Measurements from ENCODE around the gene SCARF1.

Gene SCARF1

DNA sequence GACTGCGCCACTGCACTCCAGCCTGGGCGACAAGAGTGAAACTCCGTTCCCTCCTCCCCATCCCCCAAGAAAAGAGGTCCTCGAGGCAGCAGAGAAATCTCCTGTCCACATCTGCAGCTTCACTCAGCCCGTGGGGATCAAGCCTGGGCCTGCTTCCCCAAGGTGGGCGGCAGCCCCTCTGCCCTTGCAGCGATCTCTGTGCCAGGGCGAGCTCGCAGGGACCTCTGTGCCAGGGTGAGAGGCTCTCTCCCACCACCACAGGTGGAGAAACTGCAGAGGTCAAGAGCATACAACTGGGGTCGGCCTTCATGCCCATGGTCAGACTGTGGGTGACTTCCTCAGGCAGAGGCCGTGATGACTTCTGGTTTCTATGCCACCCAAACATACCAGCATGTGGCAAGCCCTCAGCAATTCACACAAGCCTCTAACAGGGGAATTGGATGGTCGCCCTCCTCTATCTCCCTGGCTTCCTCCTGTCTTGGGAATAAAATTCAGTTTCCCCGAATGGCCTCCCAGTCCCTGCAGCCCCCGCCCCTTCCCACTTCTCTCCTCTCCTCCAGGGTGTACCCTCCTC is 22.4 kb downstream of the SCARF1 start:
- Histone ChIP-seq H3K27me3 (ENCODE audit: control insufficient read depth in 1 of 2, insufficient read depth in 1 of 2, low read length in 2 of 2) (peaks cover 0 to 21% of the 10 kb centered on the region in 2 experiments), H2BK5ac (ENCODE audit: low read depth, low read length, poor library complexity, severe bottlenecking) (no peak overlapping the region), H3K36me3 (ENCODE audit: control insufficient read depth in 1 of 2, insufficient read depth in 2 of 2, low read depth in 1 of 2, low read length in 2 of 2) (peaks cover 3 to 9% of the 10 kb centered on the region in 2 experiments), H3K9me3 (ENCODE audit: control insufficient read depth, low read length) (no peaks in the 10 kb centered on the region), H3K9ac (ENCODE audit: low read length) (no peak overlapping the region), H3K27ac (ENCODE audit: low read length, poor library complexity, severe bottlenecking) (no peak overlapping the region), H4K91ac (ENCODE audit: low read length) (no peak overlapping the region), H3K4me3 (ENCODE audit: insufficient read depth in 1 of 2, low read depth in 1 of 2, low read length in 2 of 2) (no peak overlapping the region), H4K8ac (ENCODE audit: low read length) (no peak overlapping the region), H3K23ac (ENCODE audit: low read length in 2 of 2) (no peak overlapping the region), H2BK15ac (ENCODE audit: low read depth, poor library complexity, severe bottlenecking) (no peak overlapping the region), H3K79me1 (replicated peaks; ENCODE audit: low read length, poor library complexity, severe bottlenecking) (peaks cover 3% of the 10 kb centered on the region), H3K4me2 (ENCODE audit: low read length, poor library complexity, severe bottlenecking) (no peak overlapping the region), H3K4me1 (ENCODE audit: control insufficient read depth, insufficient read depth, low read depth, low read length) (peaks cover 19% of the 10 kb centered on the region), H3K4ac (ENCODE audit: low read depth in 1 of 2, low read length in 2 of 2) (no peak overlapping the region), H3K14ac (ENCODE audit: low read length in 2 of 2) (no peak overlapping the region), H2BK12ac (ENCODE audit: low read length in 2 of 2) (peak overlapping the region in 1 of 2 experiments; percentile 55), H2AK5ac (ENCODE audit: low read length, severe bottlenecking) (no peak overlapping the region), H2BK120ac (ENCODE audit: low read depth, low read length) (no peak overlapping the region), H2AFZ (ENCODE audit: low read depth, low read length) (no peak overlapping the region), H3K18ac (ENCODE audit: low read depth in 1 of 2, low read length in 2 of 2) (no peak overlapping the region)
- 97% methylated on average over 14 of the region's 14 CpGs for WGBS
- DNase-seq, result no peak

GRCh38 chr17:1621273-1621954 is 24.1 kb downstream of the SCARF1 start:
- Histone ChIP-seq H4K91ac (ENCODE audit: low read length) (peak overlapping the region; percentile 2), H3K14ac (ENCODE audit: low read length in 2 of 2) (peak overlapping the region in 1 of 2 experiments; percentile 67), H3K4me3 (ENCODE audit: insufficient read depth in 1 of 2, low read depth in 1 of 2, low read length in 2 of 2) (no peak overlapping the region), H3K36me3 (ENCODE audit: control insufficient read depth in 1 of 2, insufficient read depth in 2 of 2, low read depth in 1 of 2, low read length in 2 of 2) (peaks cover 3 to 13% of the 10 kb centered on the region in 2 experiments), H3K4me1 (ENCODE audit: control insufficient read depth, insufficient read depth, low read depth, low read length) (peaks cover 15% of the 10 kb centered on the region), H4K8ac (ENCODE audit: low read length) (peak overlapping the region; percentile 69), H2BK15ac (ENCODE audit: low read depth, poor library complexity, severe bottlenecking) (no peak overlapping the region), H2BK5ac (ENCODE audit: low read depth, low read length, poor library complexity, severe bottlenecking) (no peak overlapping the region), H2BK12ac (ENCODE audit: low read length in 2 of 2) (peak overlapping the region in 1 of 2 experiments; percentile 23), H3K23ac (ENCODE audit: low read length in 2 of 2) (no peak overlapping the region), H3K4ac (ENCODE audit: low read depth in 1 of 2, low read length in 2 of 2) (peak overlapping the region in 1 of 2 experiments; percentile 60), H3K9me3 (ENCODE audit: control insufficient read depth, low read length) (no peaks in the 10 kb centered on the region), H3K18ac (ENCODE audit: low read depth in 1 of 2, low read length in 2 of 2) (no peak overlapping the region), H3K27ac (ENCODE audit: low read length, poor library complexity, severe bottlenecking) (no peak overlapping the region), H3K9ac (ENCODE audit: low read length) (no peak overlapping the region), H3K4me2 (ENCODE audit: low read length, poor library complexity, severe bottlenecking) (no peak overlapping the region), H2BK120ac (ENCODE audit: low read depth, low read length) (no peak overlapping the region), H3K79me1 (replicated peaks; ENCODE audit: low read length, poor library complexity, severe bottlenecking) (peaks cover 5% of the 10 kb centered on the region), H3K27me3 (ENCODE audit: control insufficient read depth in 1 of 2, insufficient read depth in 1 of 2, low read length in 2 of 2) (peaks cover 0 to 9% of the 10 kb centered on the region in 2 experiments), H2AFZ (ENCODE audit: low read depth, low read length) (no peak overlapping the region), H2AK5ac (ENCODE audit: low read length, severe bottlenecking) (no peak overlapping the region)
- DNase-seq, result no peak
- WGBS, result 62% methylated on average over 22 of the region's 22 CpGs

- Histone ChIP-seq H3K36me3 (ENCODE audit: control insufficient read depth in 1 of 2, insufficient read depth in 2 of 2, low read depth in 1 of 2, low read length in 2 of 2) (peaks cover 3 to 11% of the 10 kb centered on the region in 2 experiments), H2BK120ac (ENCODE audit: low read depth, low read length) (peak overlapping the region; percentile 42), H4K91ac (ENCODE audit: low read length) (peak overlapping the region; percentile 64), H3K4me1 (ENCODE audit: control insufficient read depth, insufficient read depth, low read depth, low read length) (peaks cover 15% of the 10 kb centered on the region), H3K4ac (ENCODE audit: low read depth in 1 of 2, low read length in 2 of 2) (no peak overlapping the region), H3K18ac (ENCODE audit: low read depth in 1 of 2, low read length in 2 of 2) (no peak overlapping the region), H2AFZ (ENCODE audit: low read depth, low read length) (no peak overlapping the region), H3K27me3 (ENCODE audit: control insufficient read depth in 1 of 2, insufficient read depth in 1 of 2, low read length in 2 of 2) (peaks cover 0 to under 1% of the 10 kb centered on the region in 2 experiments), H3K27ac (ENCODE audit: low read length, poor library complexity, severe bottlenecking) (no peak overlapping the region), H2BK5ac (ENCODE audit: low read depth, low read length, poor library complexity, severe bottlenecking) (no peak overlapping the region), H3K79me1 (replicated peaks; ENCODE audit: low read length, poor library complexity, severe bottlenecking) (peaks cover 5% of the 10 kb centered on the region), H3K9ac (ENCODE audit: low read length) (no peak overlapping the region), H2AK5ac (ENCODE audit: low read length, severe bottlenecking) (no peak overlapping the region), H3K4me2 (ENCODE audit: low read length, poor library complexity, severe bottlenecking) (no peak overlapping the region), H3K23ac (ENCODE audit: low read length in 2 of 2) (no peak overlapping the region), H2BK15ac (ENCODE audit: low read depth, poor library complexity, severe bottlenecking) (peak overlapping the region; percentile 76), H3K4me3 (ENCODE audit: insufficient read depth in 1 of 2, low read depth in 1 of 2, low read length in 2 of 2) (no peak overlapping the region), H3K9me3 (ENCODE audit: control insufficient read depth, low read length) (no peaks in the 10 kb centered on the region), H4K8ac (ENCODE audit: low read length) (peak overlapping the region; percentile 8), H2BK12ac (ENCODE audit: low read length in 2 of 2) (peak overlapping the region in 1 of 2 experiments; percentile 38), H3K14ac (ENCODE audit: low read length in 2 of 2) (no peak overlapping the region)
- no peak for DNase-seq
- WGBS, result 82% methylated on average over 13 of the region's 13 CpGs
These were observed 25.0 kb downstream of the SCARF1 start for GRCh38 chr17:1620486-1620885.

GRCh38 chr17:1617620-1618174 is 27.8 kb downstream of the SCARF1 start:
- Histone ChIP-seq H3K23ac (ENCODE audit: low read length in 2 of 2) (no peak overlapping the region), H3K9ac (ENCODE audit: low read length) (peak overlapping the region; percentile 65), H4K8ac (ENCODE audit: low read length) (peak overlapping the region; percentile 90), H2BK12ac (ENCODE audit: low read length in 2 of 2) (peak overlapping the region in 1 of 2 experiments; percentile 11), H3K9me3 (ENCODE audit: control insufficient read depth, low read length) (no peaks in the 10 kb centered on the region), H2BK15ac (ENCODE audit: low read depth, poor library complexity, severe bottlenecking) (no peak overlapping the region), H3K14ac (ENCODE audit: low read length in 2 of 2) (peak overlapping the region in 1 of 2 experiments; percentile 61), H3K4me3 (ENCODE audit: insufficient read depth in 1 of 2, low read depth in 1 of 2, low read length in 2 of 2) (no peak overlapping the region), H2AK5ac (ENCODE audit: low read length, severe bottlenecking) (no peak overlapping the region), H3K18ac (ENCODE audit: low read depth in 1 of 2, low read length in 2 of 2) (peak overlapping the region; percentile 78 to 83), H3K4me2 (ENCODE audit: low read length, poor library complexity, severe bottlenecking) (no peak overlapping the region), H3K27ac (ENCODE audit: low read length, poor library complexity, severe bottlenecking) (no peak overlapping the region), H2BK5ac (ENCODE audit: low read depth, low read length, poor library complexity, severe bottlenecking) (no peak overlapping the region), H3K4ac (ENCODE audit: low read depth in 1 of 2, low read length in 2 of 2) (peak overlapping the region in 1 of 2 experiments; percentile 51), H3K79me1 (replicated peaks; ENCODE audit: low read length, poor library complexity, severe bottlenecking) (peaks cover 5% of the 10 kb centered on the region), H2AFZ (ENCODE audit: low read depth, low read length) (no peak overlapping the region), H2BK120ac (ENCODE audit: low read depth, low read length) (no peak overlapping the region), H3K36me3 (ENCODE audit: control insufficient read depth in 1 of 2, insufficient read depth in 2 of 2, low read depth in 1 of 2, low read length in 2 of 2) (peaks cover 7 to 18% of the 10 kb centered on the region in 2 experiments), H3K27me3 (ENCODE audit: control insufficient read depth in 1 of 2, insufficient read depth in 1 of 2, low read length in 2 of 2) (no peaks in the 10 kb centered on the region), H3K4me1 (ENCODE audit: control insufficient read depth, insufficient read depth, low read depth, low read length) (peaks cover 15% of the 10 kb centered on the region), H4K91ac (ENCODE audit: low read length) (peak overlapping the region; percentile 75)
- 58% methylated on average over 18 of the region's 20 CpGs for WGBS
- DNase-seq, result peak; percentile 85

Measured in mesenchymal stem cell (in vitro differentiated cells and primary cell).